Measurements from ENCODE around the gene UBE2M. TPM values are rescaled to one million over a fixed set of nuclear protein-coding genes. Genes with fewer than 3 reads are reported as not detected.

Gene UBE2M
- total and polyA plus RNA-seq, 10 donors: 19.1 to 66.9 (median 40.4) TPM

DNA sequence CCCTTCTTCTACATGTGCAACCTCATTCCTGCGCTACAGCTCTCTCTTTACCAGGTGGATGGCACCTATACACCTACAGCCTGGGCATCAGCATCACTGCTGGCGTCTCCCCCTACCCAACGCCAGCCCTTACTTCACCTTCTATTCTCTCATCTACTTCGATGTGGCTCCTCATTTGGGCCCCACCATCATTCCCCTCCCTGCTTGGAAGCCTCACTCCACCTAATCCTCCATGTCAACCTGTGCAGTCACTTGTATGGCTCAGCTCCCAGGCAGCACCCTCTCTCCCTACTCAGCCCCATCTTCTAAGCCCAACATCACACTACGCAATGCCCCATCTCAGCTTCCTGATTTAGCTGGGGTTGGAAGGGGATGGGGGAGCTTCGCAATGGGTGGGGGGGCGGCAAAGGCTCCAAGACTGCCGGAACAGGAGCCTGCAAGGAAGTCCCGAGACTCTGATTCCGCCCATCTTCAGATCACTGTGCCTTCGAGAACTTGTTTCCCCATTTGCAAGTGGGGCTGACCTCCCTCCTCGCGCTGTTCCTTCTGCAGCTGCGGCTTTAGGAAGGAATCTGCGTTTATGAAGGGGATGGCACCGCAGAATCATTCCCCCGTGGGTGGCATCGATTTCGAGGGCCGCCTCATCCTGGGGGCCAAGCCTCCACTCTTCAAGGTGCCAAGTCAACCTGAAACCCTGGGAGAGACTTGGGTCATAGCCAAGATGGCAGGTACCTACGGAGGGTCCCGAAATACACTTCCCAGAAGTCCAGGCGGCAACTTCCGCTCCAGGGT, 13.8 kb upstream of the UBE2M start:
- Histone ChIP-seq H3K27ac (peak overlapping the region; percentile 94 to 99 (median 97)), H3K36me3 (peaks cover 0 to 40% (median 17%) of the 10 kb centered on the region in 6 donors), H3K4me1 (peaks cover 10 to 55% (median 36%) of the 10 kb centered on the region in 6 donors), H3K9me3 (no peaks in the 10 kb centered on the region), H3K27me3 (replicated peaks in 1 of 7) (no peaks in the 10 kb centered on the region), H3K4me3 (peak overlapping the region; percentile 37 to 87 (median 58))
- TF ChIP-seq POLR2AphosphoS5 (IDR thresholded peaks at IDR 0.05) (no peak), CTCF (IDR thresholded peaks at IDR 0.05 in 8 of 11, conservative IDR thresholded peaks at IDR 0.05 in 3 of 11) (no peak), POLR2A (IDR thresholded peaks at IDR 0.05) (no peak)
- DNase-seq: no peak
- intact Hi-C loops (cut with DNase I; ENCODE audit: low total_unique reads): no loop called here
- WGBS, 5 donors: 35 to 55% (median 38%) methylated on average over 18 to 24 of the region's 24 CpGs

- Histone ChIP-seq H3K4me1 (peaks cover 10 to 48% (median 33%) of the 10 kb centered on the region in 6 donors), H3K27me3 (replicated peaks in 1 of 7) (no peaks in the 10 kb centered on the region), H3K9me3 (no peaks in the 10 kb centered on the region), H3K27ac (peak overlapping the region in 4 of 8 donors; percentile 38 to 99 (median 96)), H3K4me3 (peak overlapping the region in 1 of 8 donors; percentile 87), H3K36me3 (peaks cover 0 to 47% (median 20%) of the 10 kb centered on the region in 6 donors)
- intact Hi-C loops (cut with DNase I; ENCODE audit: low total_unique reads): no loop called here
- TF ChIP-seq POLR2AphosphoS5 (IDR thresholded peaks at IDR 0.05): no peak
- no peak for TF ChIP-seq CTCF (IDR thresholded peaks at IDR 0.05 in 8 of 11, conservative IDR thresholded peaks at IDR 0.05 in 3 of 11)
- TF ChIP-seq POLR2A (IDR thresholded peaks at IDR 0.05): no peak
- 89 to 98% (median 94%) methylated on average over 8 of the region's 8 CpGs for WGBS, 5 donors
- DNase-seq: peak; percentile 73
Measured at GRCh38 chr19:58571575-58571947, 13.2 kb upstream of the UBE2M start.

DNA sequence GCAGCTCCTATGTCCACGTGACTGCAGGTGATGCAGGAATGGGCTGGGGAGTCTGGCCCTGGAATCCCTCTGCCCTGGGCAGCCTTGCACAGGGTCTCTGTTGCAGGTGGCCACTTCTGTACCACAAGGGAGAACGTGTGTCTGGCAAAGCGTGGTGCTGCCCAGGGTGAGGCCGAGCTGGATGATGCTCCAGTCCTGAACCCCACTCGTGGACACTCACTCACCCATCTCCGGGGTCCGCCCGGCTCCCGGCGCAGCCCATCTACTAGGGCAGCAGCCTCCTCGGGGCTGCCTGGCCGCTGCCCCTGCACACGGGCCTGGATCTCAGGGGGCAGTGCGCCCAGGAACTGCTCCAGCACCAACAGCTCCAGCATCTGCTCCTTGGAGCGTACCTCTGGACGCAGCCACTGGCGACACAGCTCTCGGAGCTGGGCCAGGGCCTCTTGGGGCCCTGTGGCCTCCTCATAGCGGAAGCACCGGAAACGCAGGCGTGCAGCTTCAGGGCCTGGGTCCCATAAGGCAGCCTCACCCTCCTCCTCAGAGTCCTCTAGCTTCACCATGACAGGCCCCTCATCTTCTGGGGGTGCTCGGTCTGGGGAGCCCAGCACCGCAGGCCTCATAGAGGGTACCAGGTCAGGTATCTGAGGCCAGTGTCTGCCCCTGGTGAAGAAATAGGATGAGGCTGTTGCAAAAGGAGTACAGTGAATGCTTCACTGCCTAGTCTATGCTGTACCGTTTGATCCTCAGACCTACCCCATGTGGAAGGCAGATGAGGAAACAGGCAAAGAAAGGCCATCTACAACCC, 12.6 kb upstream of the UBE2M start:
- 91 to 96% (median 92%) methylated on average over 20 to 25 of the region's 25 CpGs for WGBS, 5 donors
- peak; percentile 83 for DNase-seq
- peaks cover 10 to 42% (median 32%) of the 10 kb centered on the region in 6 donors for H3K4me1 ChIP-seq

More for the DNA sequence above, 12.6 kb upstream of the UBE2M start:
- TF ChIP-seq POLR2AphosphoS5 (IDR thresholded peaks at IDR 0.05): peak in 2 of 3 donors; percentile 16 to 43
- TF ChIP-seq CTCF (IDR thresholded peaks at IDR 0.05 in 8 of 11, conservative IDR thresholded peaks at IDR 0.05 in 3 of 11): no peak
- Histone ChIP-seq H3K9me3 (no peaks in the 10 kb centered on the region), H3K36me3 (peaks cover 0 to 53% (median 22%) of the 10 kb centered on the region in 6 donors), H3K27ac (peak overlapping the region in 3 of 8 donors; percentile 38 to 98 (median 94)), H3K4me3 (no peak overlapping the region), H3K27me3 (replicated peaks in 1 of 7) (no peaks in the 10 kb centered on the region)
- intact Hi-C loops (cut with DNase I; ENCODE audit: low total_unique reads): no loop called here
